Ammon's horn (tissue), 1 donor: Measurements from ENCODE around the gene VPS4B.

Experiments used
- DNase-seq: peaks from one replicate; pipeline ENCODE4 v3.0.0-alpha.2; 2016; ENCODE audit warnings: low spot score

The VPS4B gene

GRCh38 chr18:63430526-63430925 is 8.2 kb upstream of the VPS4B start:
- no peak for DNase-seq

GRCh38 chr18:63427558-63427957 is 5.3 kb upstream of the VPS4B start:
- no peak for DNase-seq

DNA sequence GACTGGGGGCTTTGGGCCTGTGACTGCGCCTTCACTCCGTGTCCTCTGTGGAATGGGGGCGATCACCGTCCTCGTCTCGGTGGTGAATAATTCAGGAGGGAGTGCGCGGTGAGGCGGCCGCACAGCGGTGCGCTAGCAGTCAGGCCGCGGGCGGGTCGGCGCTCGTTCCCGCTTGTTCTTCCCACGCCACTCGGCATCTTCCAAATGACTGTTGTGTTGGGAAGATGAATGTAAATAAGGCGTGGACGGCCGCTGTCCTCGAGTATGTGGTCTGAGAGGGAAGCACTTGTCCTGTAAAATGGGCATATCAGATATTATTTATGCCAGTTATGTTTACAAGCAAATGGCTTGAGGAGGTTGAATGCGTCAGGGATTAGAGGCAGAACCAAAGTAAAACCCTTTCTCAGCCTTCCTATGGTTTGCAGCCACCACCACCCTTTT is 608 bp upstream of the VPS4B start:
- no peak for DNase-seq

- no peak for DNase-seq
Measured at GRCh38 chr18:63421514-63421913, 762 bp downstream of the VPS4B start.

- no peak for DNase-seq
Measured at GRCh38 chr18:63412953-63413352, 9.3 kb downstream of the VPS4B start.

DNA sequence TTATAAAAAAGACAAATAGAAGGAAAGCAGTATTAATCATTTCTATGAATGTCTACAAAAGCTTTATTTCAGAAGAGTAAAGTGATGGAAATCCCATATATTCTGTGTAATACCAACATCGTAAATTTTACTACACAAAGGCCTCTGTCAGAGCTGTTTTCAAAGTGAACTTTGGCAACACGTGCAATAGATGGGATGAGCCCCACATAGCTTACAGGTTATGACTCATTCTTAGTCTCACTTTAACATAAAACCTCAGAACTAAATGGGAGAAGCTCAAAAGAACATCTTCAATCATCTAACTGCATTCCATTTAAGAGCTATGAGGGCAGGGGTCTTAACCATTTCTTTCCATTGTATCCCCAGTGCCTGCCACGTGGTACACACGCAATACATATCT is 11.5 kb downstream of the VPS4B start:
- no peak for DNase-seq

DNA sequence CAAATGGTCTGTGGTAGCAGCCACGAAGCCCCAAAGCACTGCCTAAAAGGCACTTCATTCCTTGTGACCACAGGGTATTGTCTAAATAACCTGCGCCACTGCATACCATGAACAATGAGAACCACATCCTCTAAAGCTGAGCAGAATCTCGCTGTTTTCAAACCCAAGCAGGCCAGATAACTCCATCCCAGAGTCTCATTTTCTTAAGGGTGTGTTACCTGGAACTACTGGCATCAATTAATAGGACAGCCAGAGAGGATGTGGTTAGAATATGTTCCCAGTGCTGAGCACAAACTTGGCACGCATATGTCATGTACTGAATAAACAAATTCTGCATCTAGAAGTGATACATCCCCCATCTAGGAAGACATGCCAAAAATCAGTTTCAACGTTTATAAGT is 13.0 kb downstream of the VPS4B start:
- DNase-seq = no peak

GRCh38 chr18:63407734-63408133 is 14.5 kb downstream of the VPS4B start:
- DNase-seq = no peak

DNA sequence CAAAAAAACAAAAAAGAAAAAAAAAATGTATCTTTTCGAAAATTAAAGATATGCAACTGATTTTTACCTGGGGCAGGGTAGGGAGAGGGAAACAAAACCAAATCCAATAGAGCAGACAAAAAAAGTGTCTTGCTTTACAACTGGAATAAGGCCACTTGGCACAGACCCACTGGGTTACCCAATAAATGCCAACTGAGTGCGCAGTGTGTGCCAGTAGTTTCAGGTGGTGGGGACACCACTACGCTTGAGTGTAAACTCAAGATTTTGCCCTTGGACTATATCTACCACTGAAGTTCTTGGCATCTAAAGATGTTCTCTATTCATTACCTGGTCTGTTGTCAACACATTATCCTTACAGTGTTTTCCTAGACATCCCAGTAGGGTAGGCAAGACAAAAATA is 16.3 kb downstream of the VPS4B start:
- DNase-seq = no peak

- no peak for DNase-seq
Measured at GRCh38 chr18:63402246-63403162, 19.8 kb downstream of the VPS4B start.

DNA sequence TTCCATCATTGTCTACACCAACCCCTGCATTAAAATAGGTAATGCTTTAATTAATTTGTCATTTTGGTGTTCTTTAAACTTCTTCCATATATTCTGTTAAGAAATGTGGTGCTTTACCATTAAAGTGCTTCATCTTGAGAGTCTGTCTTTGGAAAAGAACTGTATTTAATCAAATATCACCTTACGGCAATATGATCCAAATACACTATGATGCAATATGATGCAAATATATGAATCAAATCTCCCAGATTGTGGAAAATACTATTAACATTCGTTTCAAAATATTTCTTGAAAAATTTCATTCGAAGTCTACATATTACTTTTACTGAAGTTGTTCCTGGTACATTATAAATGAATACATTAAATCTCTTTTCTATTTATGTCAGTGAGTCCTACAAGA is 23.0 kb downstream of the VPS4B start:
- DNase-seq = no peak

DNA sequence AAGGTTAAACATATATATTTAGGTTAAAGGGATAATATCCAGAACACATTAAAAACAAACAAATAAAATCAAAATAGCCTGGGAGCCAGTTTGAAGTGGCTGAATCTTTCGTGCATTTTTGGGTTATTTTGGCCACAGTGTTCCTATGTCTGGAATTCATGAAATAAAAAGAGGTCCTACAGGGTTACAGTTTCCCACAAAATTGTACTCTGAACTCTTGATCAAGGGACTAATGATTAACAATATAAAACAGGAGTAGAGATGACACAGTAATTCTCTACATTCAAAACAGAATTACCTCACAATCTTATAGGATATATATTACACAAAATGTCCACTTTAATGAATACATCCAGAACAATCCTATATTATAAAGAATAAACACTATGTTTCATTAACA is 24.9 kb downstream of the VPS4B start:
- DNase-seq = no peak

DNA sequence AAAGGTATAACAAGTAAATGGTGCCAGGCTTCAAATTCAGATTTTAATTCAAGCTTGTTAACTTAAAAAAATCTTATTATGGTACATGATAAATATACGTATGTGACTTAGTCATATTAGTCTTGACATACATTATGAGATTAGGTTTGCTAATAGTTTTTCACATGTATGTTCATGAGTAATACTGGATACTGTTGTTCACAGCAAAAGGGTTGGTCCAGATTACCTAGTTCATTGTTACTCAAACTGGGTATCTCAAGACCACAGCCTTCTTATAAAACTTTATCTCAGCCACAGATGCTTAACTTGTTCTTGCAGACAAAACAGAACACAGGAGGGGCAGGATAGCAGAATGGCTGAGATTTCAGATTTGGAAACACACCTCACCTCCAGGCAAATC is 26.8 kb downstream of the VPS4B start:
- DNase-seq = no peak

DNA sequence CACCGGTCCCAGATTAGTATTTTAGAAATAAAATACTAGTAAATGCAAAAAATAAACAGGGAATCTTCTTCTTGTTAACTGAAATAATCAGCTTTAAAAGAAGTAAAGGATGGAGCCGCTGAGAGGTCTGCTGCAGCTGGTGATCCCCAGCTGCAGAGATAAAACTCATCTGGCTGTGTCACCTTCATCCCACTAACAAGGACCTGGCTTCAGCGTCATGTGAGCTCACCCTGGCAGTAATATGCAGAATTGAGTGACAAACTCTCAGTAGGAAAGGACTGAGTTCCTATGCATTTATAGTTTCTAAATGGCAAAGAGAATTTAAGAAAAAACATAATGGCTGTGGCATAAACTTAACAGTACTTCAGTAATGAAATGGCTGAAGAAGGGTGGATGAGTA is 27.3 kb downstream of the VPS4B start:
- DNase-seq = no peak

DNA sequence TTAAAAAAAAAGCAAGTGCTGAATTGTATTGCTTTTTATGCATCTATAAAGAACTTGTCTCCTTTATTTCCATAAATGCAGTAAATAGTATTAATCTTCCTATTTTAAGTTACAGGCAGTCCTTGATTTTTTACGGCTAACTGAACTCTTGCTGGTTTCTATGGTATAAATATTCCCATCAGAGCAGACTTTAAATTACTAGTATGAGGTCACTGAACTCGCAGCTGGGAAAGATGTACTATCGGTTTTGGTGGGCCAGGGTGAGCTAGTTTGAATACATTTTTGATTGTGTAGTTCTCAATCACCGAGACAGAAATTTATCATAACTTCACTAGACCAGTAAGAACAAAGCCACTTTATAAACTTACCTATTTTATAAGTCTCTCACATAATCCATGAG is 34.4 kb downstream of the VPS4B start:
- no peak for DNase-seq

GRCh38 chr18:63382843-63383242 is 39.4 kb downstream of the VPS4B start:
- no peak for DNase-seq

- DNase-seq = no peak
Measured at GRCh38 chr18:63379639-63379962, 42.7 kb downstream of the VPS4B start.

DNA sequence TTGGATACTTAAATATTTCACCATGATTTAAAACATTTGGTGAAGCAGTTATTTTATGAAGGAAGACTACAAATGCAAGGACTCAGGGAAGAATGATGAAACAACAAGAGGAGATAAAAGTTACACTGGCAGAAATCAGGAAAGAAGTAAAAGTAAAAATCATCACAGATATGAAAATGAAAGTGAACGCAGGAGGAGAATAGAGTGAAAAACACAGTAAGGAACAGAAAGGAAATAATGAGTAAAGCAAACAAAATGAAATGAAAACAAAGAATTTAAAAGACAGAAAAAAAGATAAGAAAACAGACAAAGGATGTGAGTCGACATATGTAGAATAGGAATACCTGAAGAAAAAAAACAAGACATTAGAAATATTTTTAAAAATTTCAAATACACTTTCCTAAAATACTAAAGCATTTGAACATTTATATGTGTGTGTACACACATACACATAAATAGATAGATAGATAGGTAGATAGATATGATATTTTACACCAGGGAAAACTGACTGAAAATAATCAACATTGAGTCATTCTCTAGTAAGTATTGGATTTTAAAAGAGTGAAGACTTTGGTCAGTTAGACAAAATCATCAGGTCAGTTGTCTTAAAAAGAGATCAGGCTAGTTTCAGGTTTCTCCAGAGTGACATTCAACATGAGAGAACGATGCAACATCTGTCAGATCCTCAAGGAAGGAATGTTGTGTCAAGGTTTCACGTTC is 43.2 kb downstream of the VPS4B start:
- no peak for DNase-seq

GRCh38 chr18:63377275-63377980 is 44.8 kb downstream of the VPS4B start:
- DNase-seq = no peak

- DNase-seq = no peak
Measured at GRCh38 chr18:63376538-63376937, 45.7 kb downstream of the VPS4B start.

DNA sequence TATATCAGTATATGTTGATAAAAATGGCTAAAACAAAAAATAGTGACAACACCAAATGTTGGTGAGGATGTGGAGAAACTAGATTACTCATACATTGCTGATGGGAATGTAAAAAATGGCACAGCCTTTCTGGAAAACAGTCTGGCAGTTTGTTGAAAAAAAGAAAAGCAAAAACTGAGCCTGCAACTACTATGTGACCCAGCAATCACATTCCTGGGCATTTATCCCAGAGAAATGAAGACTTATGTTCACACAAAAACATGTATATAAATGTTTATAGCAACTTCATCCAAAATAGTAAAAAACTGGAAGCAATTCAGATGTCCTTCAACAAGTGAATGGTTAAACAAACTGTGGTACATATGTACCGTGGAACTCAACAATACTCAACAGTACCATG is 47.7 kb downstream of the VPS4B start:
- no peak for DNase-seq

DNA sequence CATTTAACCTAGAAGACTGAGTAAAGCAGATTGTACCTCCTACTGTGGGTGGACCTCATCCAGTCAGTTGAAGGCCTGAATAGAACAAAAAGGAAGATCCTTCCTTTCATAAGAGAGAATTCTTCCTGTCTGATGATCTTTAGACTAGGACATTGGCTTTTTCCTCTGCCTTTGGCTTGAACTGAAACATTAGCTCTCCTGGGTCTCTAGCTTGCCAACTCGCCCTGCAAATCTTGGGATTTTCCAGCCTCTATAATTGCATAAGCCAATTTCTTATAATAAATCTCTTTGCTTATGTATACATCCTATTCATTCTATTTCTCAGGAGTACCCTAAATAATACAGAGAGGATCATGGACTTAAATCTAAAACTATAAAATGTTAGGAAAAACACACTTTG is 49.1 kb downstream of the VPS4B start:
- no peak for DNase-seq

GRCh38 chr18:63368611-63369010 is 53.7 kb downstream of the VPS4B start:
- DNase-seq = no peak
